ENCODE measurements around the gene LINGO1.

The LINGO1 gene

GRCh38 chr15:77654975-77655374 is 22.3 kb upstream of the LINGO1 start:
- Histone ChIP-seq H2AFZ (ENCODE audit: low read depth, low read length) (no peak overlapping the region), H3K27me3 (ENCODE audit: control insufficient read depth in 1 of 2, insufficient read depth in 1 of 2, low read length in 2 of 2) (peaks cover 88 to 94% of the 10 kb centered on the region in 2 experiments), H2BK12ac (ENCODE audit: low read length in 2 of 2) (no peak overlapping the region), H2AK5ac (ENCODE audit: low read length, severe bottlenecking) (no peak overlapping the region), H2BK120ac (ENCODE audit: low read depth, low read length) (no peak overlapping the region), H3K23ac (ENCODE audit: low read length in 2 of 2) (no peak overlapping the region), H3K4me3 (ENCODE audit: insufficient read depth in 1 of 2, low read depth in 1 of 2, low read length in 2 of 2) (no peak overlapping the region), H3K9ac (ENCODE audit: low read length) (no peak overlapping the region), H3K36me3 (ENCODE audit: control insufficient read depth in 1 of 2, insufficient read depth in 2 of 2, low read depth in 1 of 2, low read length in 2 of 2) (no peaks in the 10 kb centered on the region), H3K79me1 (replicated peaks; ENCODE audit: low read length, poor library complexity, severe bottlenecking) (no peaks in the 10 kb centered on the region), H3K4me2 (ENCODE audit: low read length, poor library complexity, severe bottlenecking) (no peak overlapping the region), H4K91ac (ENCODE audit: low read length) (no peak overlapping the region), H3K9me3 (ENCODE audit: control insufficient read depth, low read length) (peaks cover 10% of the 10 kb centered on the region), H4K8ac (ENCODE audit: low read length) (no peak overlapping the region), H3K4me1 (ENCODE audit: control insufficient read depth, insufficient read depth, low read depth, low read length) (peaks cover 1% of the 10 kb centered on the region), H3K18ac (ENCODE audit: low read depth in 1 of 2, low read length in 2 of 2) (no peak overlapping the region), H3K14ac (ENCODE audit: low read length in 2 of 2) (no peak overlapping the region), H3K4ac (ENCODE audit: low read depth in 1 of 2, low read length in 2 of 2) (no peak overlapping the region), H3K27ac (ENCODE audit: low read length, poor library complexity, severe bottlenecking) (no peak overlapping the region), H2BK5ac (ENCODE audit: low read depth, low read length, poor library complexity, severe bottlenecking) (no peak overlapping the region), H2BK15ac (ENCODE audit: low read depth, poor library complexity, severe bottlenecking) (no peak overlapping the region)
- WGBS, result 34% methylated on average over 4 of the region's 4 CpGs
- peak; percentile 11 for DNase-seq

DNA sequence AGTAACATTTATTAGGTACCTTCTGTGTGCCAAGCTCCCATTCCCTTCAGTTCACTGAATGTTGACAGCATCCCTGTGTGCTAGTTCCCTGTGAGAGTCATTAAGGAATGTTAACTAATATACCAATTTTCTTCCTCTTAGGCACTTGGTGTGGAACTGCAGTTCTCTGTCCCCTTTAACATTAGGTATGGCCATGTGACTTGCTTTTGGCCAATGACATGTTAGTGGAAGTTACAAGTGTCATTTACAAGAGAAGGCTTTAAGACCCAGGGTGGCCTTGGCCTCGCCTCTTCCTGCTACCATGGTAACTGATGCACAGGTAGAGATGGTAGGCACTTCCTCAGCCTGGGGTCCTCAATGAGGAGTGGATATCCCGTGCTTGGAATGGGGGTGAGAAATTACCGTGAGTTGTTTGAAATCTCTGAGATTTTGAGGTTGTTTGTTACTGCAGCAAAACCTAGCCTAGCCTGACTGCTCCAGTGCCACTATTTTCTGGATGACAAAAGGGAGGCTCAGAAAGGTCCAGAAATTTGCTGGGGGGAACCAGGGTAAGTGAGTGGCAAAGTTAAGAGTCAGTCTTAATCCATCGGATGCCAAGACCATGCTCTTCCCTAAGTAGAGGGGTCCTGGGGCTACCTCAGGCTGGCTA is 21.2 kb upstream of the LINGO1 start:
- H3K4me2 ChIP-seq (ENCODE audit: low read length, poor library complexity, severe bottlenecking), result no peak overlapping the region
- DNase-seq, result no peak
- H3K9me3 ChIP-seq (ENCODE audit: control insufficient read depth, low read length), result peaks cover 10% of the 10 kb centered on the region
- no peak overlapping the region for H4K91ac ChIP-seq (ENCODE audit: low read length)
- peaks cover 1% of the 10 kb centered on the region for H3K4me1 ChIP-seq (ENCODE audit: control insufficient read depth, insufficient read depth, low read depth, low read length)
- H3K36me3 ChIP-seq (ENCODE audit: control insufficient read depth in 1 of 2, insufficient read depth in 2 of 2, low read depth in 1 of 2, low read length in 2 of 2), result no peaks in the 10 kb centered on the region
- no peak overlapping the region for H2AK5ac ChIP-seq (ENCODE audit: low read length, severe bottlenecking)
- no peak overlapping the region for H3K14ac ChIP-seq (ENCODE audit: low read length in 2 of 2)
- no peak overlapping the region for H4K8ac ChIP-seq (ENCODE audit: low read length)
- H2BK5ac ChIP-seq (ENCODE audit: low read depth, low read length, poor library complexity, severe bottlenecking), result no peak overlapping the region
- no peak overlapping the region for H3K27ac ChIP-seq (ENCODE audit: low read length, poor library complexity, severe bottlenecking)
- H2BK120ac ChIP-seq (ENCODE audit: low read depth, low read length), result no peak overlapping the region
- H3K79me1 ChIP-seq (replicated peaks; ENCODE audit: low read length, poor library complexity, severe bottlenecking), result no peaks in the 10 kb centered on the region
- H3K23ac ChIP-seq (ENCODE audit: low read length in 2 of 2), result no peak overlapping the region
- no peak overlapping the region for H2BK15ac ChIP-seq (ENCODE audit: low read depth, poor library complexity, severe bottlenecking)
- no peak overlapping the region for H3K9ac ChIP-seq (ENCODE audit: low read length)
- 82% methylated on average over 4 of the region's 4 CpGs for whole genome bisulfite sequencing
- peaks cover 93 to 96% of the 10 kb centered on the region in 2 experiments for H3K27me3 ChIP-seq (ENCODE audit: control insufficient read depth in 1 of 2, insufficient read depth in 1 of 2, low read length in 2 of 2)
- H3K4ac ChIP-seq (ENCODE audit: low read depth in 1 of 2, low read length in 2 of 2), result no peak overlapping the region
- no peak overlapping the region for H2BK12ac ChIP-seq (ENCODE audit: low read length in 2 of 2)
- no peak overlapping the region for H2AFZ ChIP-seq (ENCODE audit: low read depth, low read length)
- H3K18ac ChIP-seq (ENCODE audit: low read depth in 1 of 2, low read length in 2 of 2), result no peak overlapping the region
- no peak overlapping the region for H3K4me3 ChIP-seq (ENCODE audit: insufficient read depth in 1 of 2, low read depth in 1 of 2, low read length in 2 of 2)

- no peak overlapping the region for H2AFZ ChIP-seq (ENCODE audit: low read depth, low read length)
- H2BK5ac ChIP-seq (ENCODE audit: low read depth, low read length, poor library complexity, severe bottlenecking), result no peak overlapping the region
- H3K4me1 ChIP-seq (ENCODE audit: control insufficient read depth, insufficient read depth, low read depth, low read length), result peaks cover 1% of the 10 kb centered on the region
- 36% methylated on average over 2 of the region's 2 CpGs for WGBS
- H3K4ac ChIP-seq (ENCODE audit: low read depth in 1 of 2, low read length in 2 of 2), result no peak overlapping the region
- no peaks in the 10 kb centered on the region for H3K36me3 ChIP-seq (ENCODE audit: control insufficient read depth in 1 of 2, insufficient read depth in 2 of 2, low read depth in 1 of 2, low read length in 2 of 2)
- H2BK12ac ChIP-seq (ENCODE audit: low read length in 2 of 2), result no peak overlapping the region
- H3K23ac ChIP-seq (ENCODE audit: low read length in 2 of 2), result no peak overlapping the region
- no peak overlapping the region for H4K8ac ChIP-seq (ENCODE audit: low read length)
- H3K14ac ChIP-seq (ENCODE audit: low read length in 2 of 2), result no peak overlapping the region
- H3K27me3 ChIP-seq (ENCODE audit: control insufficient read depth in 1 of 2, insufficient read depth in 1 of 2, low read length in 2 of 2), result peaks cover 90% of the 10 kb centered on the region in 2 experiments
- H3K79me1 ChIP-seq (replicated peaks; ENCODE audit: low read length, poor library complexity, severe bottlenecking), result no peaks in the 10 kb centered on the region
- no peak overlapping the region for H3K27ac ChIP-seq (ENCODE audit: low read length, poor library complexity, severe bottlenecking)
- no peak overlapping the region for H3K18ac ChIP-seq (ENCODE audit: low read depth in 1 of 2, low read length in 2 of 2)
- H3K4me3 ChIP-seq (ENCODE audit: insufficient read depth in 1 of 2, low read depth in 1 of 2, low read length in 2 of 2), result no peak overlapping the region
- H3K4me2 ChIP-seq (ENCODE audit: low read length, poor library complexity, severe bottlenecking), result no peak overlapping the region
- peaks cover 10% of the 10 kb centered on the region for H3K9me3 ChIP-seq (ENCODE audit: control insufficient read depth, low read length)
- no peak overlapping the region for H3K9ac ChIP-seq (ENCODE audit: low read length)
- no peak overlapping the region for H2BK15ac ChIP-seq (ENCODE audit: low read depth, poor library complexity, severe bottlenecking)
- no peak for DNase-seq
- no peak overlapping the region for H4K91ac ChIP-seq (ENCODE audit: low read length)
- H2AK5ac ChIP-seq (ENCODE audit: low read length, severe bottlenecking), result no peak overlapping the region
- H2BK120ac ChIP-seq (ENCODE audit: low read depth, low read length), result no peak overlapping the region
These were observed 17.6 kb upstream of the LINGO1 start for GRCh38 chr15:77650265-77650664.

DNA sequence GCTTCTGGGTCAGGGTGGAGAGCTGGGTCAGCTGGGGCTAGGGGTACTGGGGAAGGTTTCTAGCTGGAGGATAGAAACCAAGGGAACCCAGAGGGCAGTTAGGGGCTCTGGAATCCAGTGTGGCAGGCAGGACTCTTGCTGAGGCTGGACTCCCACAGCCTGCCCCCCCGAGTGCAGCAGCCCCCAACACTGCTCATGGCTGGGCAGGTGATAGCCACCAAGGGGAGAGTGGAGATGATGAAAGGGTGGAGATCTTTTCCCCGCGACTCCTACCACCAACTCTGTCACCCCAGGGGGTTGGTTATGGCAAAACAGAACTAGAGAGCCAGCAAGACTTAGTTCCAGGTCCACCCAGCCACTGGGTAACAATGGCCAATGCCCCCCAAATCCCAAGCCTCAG is 16.9 kb upstream of the LINGO1 start:
- Histone ChIP-seq H2BK5ac (ENCODE audit: low read depth, low read length, poor library complexity, severe bottlenecking) (no peak overlapping the region), H3K14ac (ENCODE audit: low read length in 2 of 2) (no peak overlapping the region)
- WGBS, result 20% methylated on average over 1 of the region's 3 CpGs

More for the DNA sequence above, 16.9 kb upstream of the LINGO1 start:
- Histone ChIP-seq H3K9me3 (ENCODE audit: control insufficient read depth, low read length) (peaks cover 10% of the 10 kb centered on the region), H3K9ac (ENCODE audit: low read length) (no peak overlapping the region), H3K27me3 (ENCODE audit: control insufficient read depth in 1 of 2, insufficient read depth in 1 of 2, low read length in 2 of 2) (peaks cover 84 to 87% of the 10 kb centered on the region in 2 experiments), H2AK5ac (ENCODE audit: low read length, severe bottlenecking) (no peak overlapping the region), H3K18ac (ENCODE audit: low read depth in 1 of 2, low read length in 2 of 2) (no peak overlapping the region), H2AFZ (ENCODE audit: low read depth, low read length) (no peak overlapping the region), H3K36me3 (ENCODE audit: control insufficient read depth in 1 of 2, insufficient read depth in 2 of 2, low read depth in 1 of 2, low read length in 2 of 2) (no peaks in the 10 kb centered on the region), H3K4ac (ENCODE audit: low read depth in 1 of 2, low read length in 2 of 2) (no peak overlapping the region), H3K79me1 (replicated peaks; ENCODE audit: low read length, poor library complexity, severe bottlenecking) (no peaks in the 10 kb centered on the region), H3K4me2 (ENCODE audit: low read length, poor library complexity, severe bottlenecking) (no peak overlapping the region), H3K27ac (ENCODE audit: low read length, poor library complexity, severe bottlenecking) (no peak overlapping the region), H2BK12ac (ENCODE audit: low read length in 2 of 2) (no peak overlapping the region), H2BK120ac (ENCODE audit: low read depth, low read length) (no peak overlapping the region), H3K4me1 (ENCODE audit: control insufficient read depth, insufficient read depth, low read depth, low read length) (peaks cover 1% of the 10 kb centered on the region), H3K23ac (ENCODE audit: low read length in 2 of 2) (no peak overlapping the region), H4K8ac (ENCODE audit: low read length) (no peak overlapping the region), H2BK15ac (ENCODE audit: low read depth, poor library complexity, severe bottlenecking) (no peak overlapping the region), H3K4me3 (ENCODE audit: insufficient read depth in 1 of 2, low read depth in 1 of 2, low read length in 2 of 2) (no peak overlapping the region), H4K91ac (ENCODE audit: low read length) (no peak overlapping the region)
- DNase-seq, result no peak
